Endodermal cell (in vitro differentiated cells): ENCODE measurements around the gene CRISPLD2. TPM values are rescaled to one million over a fixed set of nuclear protein-coding genes. Genes with fewer than 3 reads are reported as not detected.

ENCODE experiments used
- DNase-seq: peaks from one replicate; pipeline ENCODE4 v3.0.0-alpha.2; 2017
- H3K27ac ChIP-seq: 2 replicates; pipeline ENCODE4 v1.5.1; 2013; ENCODE audit warnings: mild to moderate bottlenecking, low read depth, low read length, moderate library complexity
- H3K27me3 ChIP-seq: 2 replicates; pipeline ENCODE4 v1.6.1; 2013; ENCODE audit warnings: mild to moderate bottlenecking, low read length, moderate library complexity; ENCODE audit not compliant: insufficient read depth, control insufficient read depth, poor library complexity, severe bottlenecking
- H3K36me3 ChIP-seq: 2 replicates; pipeline ENCODE4 v1.7.0; 2013; ENCODE audit warnings: mild to moderate bottlenecking, low read length, moderate library complexity; ENCODE audit not compliant: control insufficient read depth, insufficient read depth
- H3K4me1 ChIP-seq: one replicate; pipeline ENCODE4 v1.7.0; 2013; ENCODE audit warnings: low read length; ENCODE audit not compliant: control insufficient read depth, insufficient read depth
- H3K4me3 ChIP-seq: 2 replicates; pipeline ENCODE4 v1.5.1; 2013; ENCODE audit warnings: mild to moderate bottlenecking, low read length, moderate library complexity
- H3K9ac ChIP-seq: 2 replicates; pipeline ENCODE4 v1.6.1; 2013; ENCODE audit warnings: mild to moderate bottlenecking, low read length, moderate library complexity; ENCODE audit not compliant: poor library complexity, severe bottlenecking; ENCODE audit errors: extremely low read depth
- H3K9me3 ChIP-seq: 2 replicates; pipeline ENCODE4 v1.6.1; 2013; ENCODE audit warnings: mild to moderate bottlenecking, low read length, moderate library complexity; ENCODE audit not compliant: control insufficient read depth
- H3K27ac Mint-ChIP-seq: 2 replicates; pipeline ENCODE4 v1.8.0; 2020; ENCODE audit warnings: mixed read lengths
- H3K27me3 Mint-ChIP-seq: 2 replicates; pipeline ENCODE4 v1.8.0; 2021; ENCODE audit warnings: mild to moderate bottlenecking, mixed read lengths; ENCODE audit not compliant: insufficient read depth
- H3K36me3 Mint-ChIP-seq: 2 replicates; pipeline ENCODE4 v1.8.0; 2020; ENCODE audit warnings: low read depth, mixed read lengths
- H3K4me1 Mint-ChIP-seq: 2 replicates; pipeline ENCODE4 v1.8.0; 2020; ENCODE audit warnings: mixed read lengths
- H3K4me3 Mint-ChIP-seq: 2 replicates; pipeline ENCODE4 v1.8.0; 2020; ENCODE audit warnings: mild to moderate bottlenecking, moderate library complexity, mixed read lengths
- H3K9me3 Mint-ChIP-seq: 2 replicates; pipeline ENCODE4 v1.8.0; 2020; ENCODE audit warnings: mild to moderate bottlenecking, mixed read lengths
- WGBS, 2 experiments: methylation state at CpG; one replicate each; pipeline versions ENCODE4 v1.1.5 to v1.1.7; 2013; ENCODE audit warnings: missing lambda C conversion rate in 2 of 2, mixed read lengths in 1 of 2; ENCODE audit not compliant: insufficient coverage in 1 of 2, insufficient read length in 1 of 2; 5-methylcytosine and 5-hydroxymethylcytosine counted together
- total RNA-seq, 2 donors: library from RNA; stranded (reverse); fragmentation: NEBNext Ultra II Directional in 1 of 2; extraction: Animal tissue kit (Norgen Biotek cat#: 25700) in 1 of 2; gene quantifications; 2 replicates in 1 of 2; 3 replicates in 1 of 2; pipeline ENCODE4 v1.2.1, GENCODE V29; 2021
- TF ChIP-seq, protein P1 (sequence below): fragments of 200-600 bp; sonication (generic); conservative IDR thresholded peaks from 2 replicates; pipeline ENCODE4 v1.5.0; 2021; ENCODE audit warnings: antibody characterized with exemption, mild to moderate bottlenecking

The CRISPLD2 gene
- total RNA-seq, 2 donors from 2014 or later = 5.0 to 9.3 TPM

- TF ChIP-seq, protein P1, sequence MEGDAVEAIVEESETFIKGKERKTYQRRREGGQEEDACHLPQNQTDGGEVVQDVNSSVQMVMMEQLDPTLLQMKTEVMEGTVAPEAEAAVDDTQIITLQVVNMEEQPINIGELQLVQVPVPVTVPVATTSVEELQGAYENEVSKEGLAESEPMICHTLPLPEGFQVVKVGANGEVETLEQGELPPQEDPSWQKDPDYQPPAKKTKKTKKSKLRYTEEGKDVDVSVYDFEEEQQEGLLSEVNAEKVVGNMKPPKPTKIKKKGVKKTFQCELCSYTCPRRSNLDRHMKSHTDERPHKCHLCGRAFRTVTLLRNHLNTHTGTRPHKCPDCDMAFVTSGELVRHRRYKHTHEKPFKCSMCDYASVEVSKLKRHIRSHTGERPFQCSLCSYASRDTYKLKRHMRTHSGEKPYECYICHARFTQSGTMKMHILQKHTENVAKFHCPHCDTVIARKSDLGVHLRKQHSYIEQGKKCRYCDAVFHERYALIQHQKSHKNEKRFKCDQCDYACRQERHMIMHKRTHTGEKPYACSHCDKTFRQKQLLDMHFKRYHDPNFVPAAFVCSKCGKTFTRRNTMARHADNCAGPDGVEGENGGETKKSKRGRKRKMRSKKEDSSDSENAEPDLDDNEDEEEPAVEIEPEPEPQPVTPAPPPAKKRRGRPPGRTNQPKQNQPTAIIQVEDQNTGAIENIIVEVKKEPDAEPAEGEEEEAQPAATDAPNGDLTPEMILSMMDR = no peak
- no peaks in the 10 kb centered on the region for H3K9me3 ChIP-seq
- no peaks in the 10 kb centered on the region for H3K4me1 ChIP-seq
- Mint-ChIP-seq H3K36me3 (no peaks in the 10 kb centered on the region), H3K4me1 (no peaks in the 10 kb centered on the region), H3K9me3 (no peaks in the 10 kb centered on the region), H3K27ac (no peak overlapping the region), H3K4me3 (no peak overlapping the region), H3K27me3 (no peaks in the 10 kb centered on the region)
- no peak for DNase-seq
- H3K4me3 ChIP-seq = no peak overlapping the region
- H3K27me3 ChIP-seq = no peaks in the 10 kb centered on the region
- whole genome bisulfite sequencing, 2 experiments = 80 to 85% methylated on average over 5 to 9 of the region's 9 CpGs
- H3K9ac ChIP-seq = no peak overlapping the region
- no peak overlapping the region for H3K27ac ChIP-seq
- H3K36me3 ChIP-seq = no peaks in the 10 kb centered on the region
These were observed 47.9 kb downstream of the CRISPLD2 start for GRCh38 chr16:84867696-84868095.

DNA sequence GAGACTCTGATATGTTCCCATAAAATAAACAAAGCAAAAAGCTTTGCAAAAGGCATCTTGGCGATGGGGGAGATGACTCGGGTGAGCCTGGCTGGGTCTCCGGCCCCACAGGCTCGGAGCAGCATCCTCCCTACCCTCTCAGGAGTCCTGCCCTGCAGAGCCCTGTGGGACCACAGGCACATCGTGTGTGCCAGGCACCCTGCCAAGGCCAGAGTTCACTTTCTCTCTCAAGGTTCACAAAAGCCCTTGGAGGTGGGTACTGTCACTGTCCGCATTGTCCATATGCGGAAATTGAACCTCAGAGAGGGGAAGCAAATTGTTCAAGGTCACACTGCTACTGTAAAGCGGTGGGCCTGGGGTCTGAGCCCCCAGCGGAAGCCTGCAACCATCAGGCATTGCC is 48.5 kb downstream of the CRISPLD2 start:
- Mint-ChIP-seq H3K4me3 (no peak overlapping the region), H3K27me3 (no peaks in the 10 kb centered on the region), H3K4me1 (no peaks in the 10 kb centered on the region), H3K36me3 (no peaks in the 10 kb centered on the region), H3K9me3 (no peaks in the 10 kb centered on the region), H3K27ac (no peak overlapping the region)
- Histone ChIP-seq H3K36me3 (no peaks in the 10 kb centered on the region), H3K4me1 (no peaks in the 10 kb centered on the region), H3K9me3 (no peaks in the 10 kb centered on the region), H3K4me3 (no peak overlapping the region), H3K27ac (no peak overlapping the region), H3K27me3 (no peaks in the 10 kb centered on the region), H3K9ac (no peak overlapping the region)
- 91 to 97% methylated on average over 6 to 9 of the region's 9 CpGs for WGBS, 2 experiments
- TF ChIP-seq, protein P1 = no peak
- no peak for DNase-seq

GRCh38 chr16:84868829-84869472 is 49.2 kb downstream of the CRISPLD2 start:
- peaks cover under 1% of the 10 kb centered on the region for H3K36me3 Mint-ChIP-seq
- no peak for DNase-seq
- 94 to 95% methylated on average over 16 to 17 of the region's 17 CpGs for WGBS, 2 experiments
- no peak overlapping the region for H3K27ac Mint-ChIP-seq
- H3K27ac ChIP-seq = no peak overlapping the region
- H3K4me3 Mint-ChIP-seq = no peak overlapping the region
- no peak overlapping the region for H3K4me3 ChIP-seq
- H3K36me3 ChIP-seq = no peaks in the 10 kb centered on the region
- TF ChIP-seq, protein P1 = no peak
- H3K4me1 Mint-ChIP-seq = no peaks in the 10 kb centered on the region
- H3K9me3 ChIP-seq = no peaks in the 10 kb centered on the region
- H3K9me3 Mint-ChIP-seq = no peaks in the 10 kb centered on the region
- H3K4me1 ChIP-seq = no peaks in the 10 kb centered on the region
- no peaks in the 10 kb centered on the region for H3K27me3 Mint-ChIP-seq
- no peaks in the 10 kb centered on the region for H3K27me3 ChIP-seq
- H3K9ac ChIP-seq = no peak overlapping the region
